Measurements from ENCODE around the gene RCBTB1. TPM values are rescaled to one million over a fixed set of nuclear protein-coding genes. Genes with fewer than 3 reads are reported as not detected.

The RCBTB1 gene
- total RNA-seq, 4 donors from 2014 or later = 5.6 to 10.7 (median 8.1) TPM

DNA sequence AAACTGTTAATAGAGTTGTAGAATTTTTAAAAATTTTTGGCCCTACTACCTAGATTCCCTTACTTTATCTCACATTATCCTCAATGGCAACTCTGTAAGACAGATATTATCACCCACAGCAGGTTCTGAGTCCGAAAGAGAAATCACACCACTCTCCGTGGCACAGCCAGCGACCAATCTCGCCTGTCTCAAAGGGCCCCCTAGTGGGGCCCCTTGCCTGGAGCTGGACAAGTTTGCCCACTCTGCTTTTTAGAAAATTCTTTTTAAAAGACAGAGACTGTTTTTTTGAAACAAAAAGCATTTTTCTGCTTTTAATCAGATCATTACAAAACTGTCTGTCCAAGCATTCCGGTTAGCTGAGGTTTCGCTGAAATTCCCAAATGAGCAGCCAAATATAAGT is 67.9 kb downstream of the RCBTB1 start:
- Histone ChIP-seq H3K27me3 (no peaks in the 10 kb centered on the region), H3K36me3 (peaks cover 0 to 83% (median 0%) of the 10 kb centered on the region in 3 donors)

GRCh38 chr13:49516467-49516866 is 68.9 kb downstream of the RCBTB1 start:
- no peak overlapping the region for H3K4me3 ChIP-seq
- no peaks in the 10 kb centered on the region for H3K9me3 ChIP-seq
- no peak for TF ChIP-seq POLR2A (IDR thresholded peaks at IDR 0.05)
- no peak for TF ChIP-seq CTCF (IDR thresholded peaks at IDR 0.05)
- no peaks in the 10 kb centered on the region for H3K4me1 ChIP-seq
- H3K27me3 ChIP-seq = no peaks in the 10 kb centered on the region
- DNase-seq = no peak
- H3K27ac ChIP-seq = no peak overlapping the region
- peaks cover 0 to 75% (median 0%) of the 10 kb centered on the region in 3 donors for H3K36me3 ChIP-seq

More for the DNA sequence above, 67.9 kb downstream of the RCBTB1 start:
- DNase-seq = no peak
- H3K4me1 ChIP-seq = no peaks in the 10 kb centered on the region
- H3K27ac ChIP-seq = no peak overlapping the region
- peak in 2 of 6 experiments; percentile 3 to 15 for TF ChIP-seq CTCF (IDR thresholded peaks at IDR 0.05)
- no peak for TF ChIP-seq POLR2A (IDR thresholded peaks at IDR 0.05)
- H3K9me3 ChIP-seq = no peaks in the 10 kb centered on the region
- H3K4me3 ChIP-seq = no peak overlapping the region

DNA sequence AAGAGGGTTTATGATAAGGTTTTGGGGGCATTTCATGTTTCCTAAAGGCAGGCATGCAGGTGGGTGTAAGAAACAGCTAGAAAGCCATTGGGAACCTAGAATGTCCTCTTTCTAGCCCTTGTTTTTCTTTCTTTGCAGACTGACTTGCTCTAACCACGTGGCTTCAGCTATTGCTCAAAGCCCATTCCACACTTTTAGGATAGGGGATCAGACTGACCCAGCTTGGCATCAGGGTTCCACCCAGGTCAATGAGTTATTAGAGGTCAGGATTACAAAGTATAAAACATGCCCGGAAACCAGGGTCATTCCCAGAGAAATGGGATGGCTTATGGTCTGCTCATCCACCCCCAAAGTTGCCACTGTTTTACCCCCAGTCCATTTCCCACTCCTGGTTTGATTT is 72.8 kb downstream of the RCBTB1 start:
- no peak for DNase-seq
- H3K27me3 ChIP-seq = no peaks in the 10 kb centered on the region
- peaks cover 0 to 46% (median 0%) of the 10 kb centered on the region in 3 donors for H3K36me3 ChIP-seq
- no peak overlapping the region for H3K27ac ChIP-seq
- TF ChIP-seq CTCF (IDR thresholded peaks at IDR 0.05) (no peak), POLR2A (IDR thresholded peaks at IDR 0.05) (no peak)
- no peak overlapping the region for H3K4me3 ChIP-seq
- no peaks in the 10 kb centered on the region for H3K9me3 ChIP-seq
- no peaks in the 10 kb centered on the region for H3K4me1 ChIP-seq

DNA sequence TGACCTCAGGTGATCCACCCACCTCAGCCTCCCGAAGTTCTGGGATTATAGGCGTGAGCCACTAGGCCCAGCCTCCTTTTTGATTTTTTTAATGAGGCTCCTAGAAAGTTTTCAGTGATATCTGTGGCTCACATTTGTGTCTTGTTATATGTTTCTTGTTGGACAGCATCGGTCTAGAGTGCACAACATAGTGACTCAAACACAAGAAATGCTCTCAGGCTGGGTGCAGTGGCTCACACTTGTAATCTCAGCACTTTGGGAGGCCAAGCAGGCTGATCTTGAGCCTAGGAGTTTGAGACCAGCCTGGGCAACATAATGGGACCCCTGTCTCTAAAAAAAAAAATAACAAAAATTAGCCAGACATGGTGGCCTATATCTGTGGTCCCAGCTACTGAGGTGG is 81.4 kb downstream of the RCBTB1 start:
- Histone ChIP-seq H3K9me3 (no peaks in the 10 kb centered on the region), H3K27me3 (no peaks in the 10 kb centered on the region), H3K27ac (no peak overlapping the region), H3K4me3 (no peak overlapping the region), H3K36me3 (peaks cover 0 to 4% (median 0%) of the 10 kb centered on the region in 3 donors), H3K4me1 (no peaks in the 10 kb centered on the region)
- TF ChIP-seq POLR2A (IDR thresholded peaks at IDR 0.05) (no peak), CTCF (IDR thresholded peaks at IDR 0.05) (no peak)
- no peak for DNase-seq

GRCh38 chr13:49502954-49503353 is 82.4 kb downstream of the RCBTB1 start:
- no peak for DNase-seq
- Histone ChIP-seq H3K36me3 (peaks cover 0 to 4% (median 0%) of the 10 kb centered on the region in 3 donors), H3K9me3 (no peaks in the 10 kb centered on the region), H3K27ac (peak overlapping the region in 1 of 4 donors; percentile 44), H3K4me1 (no peaks in the 10 kb centered on the region), H3K27me3 (no peaks in the 10 kb centered on the region), H3K4me3 (no peak overlapping the region)
- TF ChIP-seq CTCF (IDR thresholded peaks at IDR 0.05) (no peak), POLR2A (IDR thresholded peaks at IDR 0.05) (no peak)
